ENCODE data around the gene ATP5F1E. TPM values are rescaled to one million over a fixed set of nuclear protein-coding genes. Genes with fewer than 3 reads are reported as not detected.

Gene ATP5F1E
- total RNA-seq, 4 donors from 2014 or later: 7.2 to 33.0 (median 25.8) TPM

DNA sequence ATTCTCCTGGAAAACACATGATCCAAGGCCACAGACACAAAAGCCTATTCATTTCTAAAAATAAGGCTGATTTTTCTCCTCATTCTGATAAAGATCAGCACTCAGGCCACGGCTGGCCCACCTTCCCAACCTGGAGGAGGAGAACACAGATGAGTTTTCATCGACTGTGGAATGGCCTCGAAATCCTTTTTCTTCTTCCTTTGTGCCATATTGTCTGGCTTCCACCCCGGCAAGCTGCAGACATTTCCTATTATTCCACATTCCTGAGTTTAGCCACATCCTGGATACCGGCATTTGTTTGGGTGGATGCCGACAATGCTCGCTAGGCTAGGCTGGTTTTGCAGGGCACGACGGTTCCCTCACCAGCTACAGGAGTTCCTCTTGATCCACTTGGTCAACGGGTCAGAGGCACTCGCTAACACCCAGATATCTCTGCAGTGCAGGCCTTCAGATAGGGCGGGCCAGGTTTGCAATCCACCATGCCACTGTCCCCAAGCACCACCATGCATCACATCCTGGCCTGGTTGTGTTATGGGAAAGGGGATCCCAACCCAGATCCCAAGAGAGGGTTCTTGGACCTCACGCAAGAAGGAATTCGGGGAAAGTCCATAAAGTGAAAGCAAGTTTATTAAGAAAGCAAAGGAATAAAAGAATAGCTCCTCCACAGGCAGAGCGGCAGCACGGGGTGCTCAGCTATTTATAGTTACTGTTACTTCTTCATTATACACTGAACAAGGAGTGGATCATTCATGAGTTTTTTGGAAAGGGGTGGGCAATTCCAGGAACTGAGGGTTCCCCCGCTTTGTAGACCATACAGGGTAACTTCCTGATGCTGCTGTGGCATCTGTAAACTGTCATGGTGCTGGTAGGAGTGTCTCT, 20.9 kb downstream of the ATP5F1E start:
- in situ Hi-C loops (cut with MboI; ENCODE audit: low pct_ligation_motif_present in 1 of 4, low pct_unique_long_range_greater_than_20kb in 1 of 4, low sequenced_read_pairs in 3 of 4): no loop called here
- DNase-seq: no peak
- H3K9me3 ChIP-seq: no peaks in the 10 kb centered on the region
- peaks cover 5 to 17% (median 10%) of the 10 kb centered on the region in 4 donors for H3K4me1 ChIP-seq
- 71 to 72% methylated on average over 13 to 17 of the region's 17 CpGs for WGBS, 2 donors (ENCODE audit: low coverage in 1 of 2)
- peak overlapping the region in 3 of 4 donors; percentile 11 to 24 (median 23) for H3K27ac ChIP-seq
- no peaks in the 10 kb centered on the region for H3K36me3 ChIP-seq
- no peaks in the 10 kb centered on the region for H3K27me3 ChIP-seq
- H3K4me3 ChIP-seq: no peak overlapping the region
- TF ChIP-seq EP300 (IDR thresholded peaks at IDR 0.05; ENCODE audit: low read depth) (no peak), POLR2A (IDR thresholded peaks at IDR 0.05) (no peak), POLR2AphosphoS5 (IDR thresholded peaks at IDR 0.05) (no peak)
- TF ChIP-seq, protein P1, sequence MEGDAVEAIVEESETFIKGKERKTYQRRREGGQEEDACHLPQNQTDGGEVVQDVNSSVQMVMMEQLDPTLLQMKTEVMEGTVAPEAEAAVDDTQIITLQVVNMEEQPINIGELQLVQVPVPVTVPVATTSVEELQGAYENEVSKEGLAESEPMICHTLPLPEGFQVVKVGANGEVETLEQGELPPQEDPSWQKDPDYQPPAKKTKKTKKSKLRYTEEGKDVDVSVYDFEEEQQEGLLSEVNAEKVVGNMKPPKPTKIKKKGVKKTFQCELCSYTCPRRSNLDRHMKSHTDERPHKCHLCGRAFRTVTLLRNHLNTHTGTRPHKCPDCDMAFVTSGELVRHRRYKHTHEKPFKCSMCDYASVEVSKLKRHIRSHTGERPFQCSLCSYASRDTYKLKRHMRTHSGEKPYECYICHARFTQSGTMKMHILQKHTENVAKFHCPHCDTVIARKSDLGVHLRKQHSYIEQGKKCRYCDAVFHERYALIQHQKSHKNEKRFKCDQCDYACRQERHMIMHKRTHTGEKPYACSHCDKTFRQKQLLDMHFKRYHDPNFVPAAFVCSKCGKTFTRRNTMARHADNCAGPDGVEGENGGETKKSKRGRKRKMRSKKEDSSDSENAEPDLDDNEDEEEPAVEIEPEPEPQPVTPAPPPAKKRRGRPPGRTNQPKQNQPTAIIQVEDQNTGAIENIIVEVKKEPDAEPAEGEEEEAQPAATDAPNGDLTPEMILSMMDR (IDR thresholded peaks at IDR 0.05): no peak
- intact Hi-C loops (cut with DNase I; ENCODE audit: low total_unique reads): no loop called here

DNA sequence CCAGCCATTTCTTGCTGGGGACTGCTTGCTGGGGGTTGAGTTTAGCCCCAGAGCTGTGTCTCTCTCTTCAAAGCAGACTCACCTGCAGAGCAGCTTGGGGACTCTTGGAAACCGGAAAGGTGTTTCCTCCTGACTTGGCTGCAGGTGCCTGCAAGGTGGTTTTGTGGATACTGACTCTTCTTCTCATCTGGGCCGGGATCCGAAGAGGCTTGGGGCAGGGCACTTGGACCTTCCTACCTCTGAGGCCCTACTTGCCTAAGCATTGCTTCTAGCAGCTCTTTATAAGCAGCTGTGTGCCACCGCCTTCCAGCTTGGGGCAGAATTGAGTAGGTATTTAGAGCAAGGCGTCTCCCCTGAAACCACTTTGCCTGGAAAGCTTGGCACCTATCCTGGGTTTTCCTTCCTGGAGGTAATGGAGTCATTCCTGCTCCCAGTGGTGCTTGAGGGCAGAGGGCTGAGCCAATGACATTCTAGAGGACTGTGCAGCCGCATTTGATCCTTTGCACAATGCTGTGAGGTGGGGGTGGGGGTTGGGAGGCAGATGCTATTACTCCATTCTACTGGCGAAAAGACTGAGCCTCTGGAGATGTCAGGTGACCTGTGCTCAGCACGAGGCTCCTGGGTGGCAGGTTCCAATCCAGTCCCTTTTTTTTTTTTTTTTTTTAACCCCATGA, 21.7 kb downstream of the ATP5F1E start:
- WGBS, 2 donors (ENCODE audit: low coverage in 1 of 2): 40 to 61% methylated on average over 4 to 8 of the region's 8 CpGs
- Histone ChIP-seq H3K27ac (peak overlapping the region in 3 of 4 donors; percentile 2 to 24 (median 11)), H3K36me3 (no peaks in the 10 kb centered on the region), H3K4me3 (no peak overlapping the region), H3K9me3 (no peaks in the 10 kb centered on the region), H3K4me1 (peaks cover 13 to 25% (median 17%) of the 10 kb centered on the region in 4 donors), H3K27me3 (no peaks in the 10 kb centered on the region)
- TF ChIP-seq POLR2A (IDR thresholded peaks at IDR 0.05): no peak
- in situ Hi-C loops (cut with MboI; ENCODE audit: low pct_ligation_motif_present in 1 of 4, low pct_unique_long_range_greater_than_20kb in 1 of 4, low sequenced_read_pairs in 3 of 4): no loop called here
- peak; percentile 53 for DNase-seq
- intact Hi-C loops (cut with DNase I; ENCODE audit: low total_unique reads): no loop called here

DNA sequence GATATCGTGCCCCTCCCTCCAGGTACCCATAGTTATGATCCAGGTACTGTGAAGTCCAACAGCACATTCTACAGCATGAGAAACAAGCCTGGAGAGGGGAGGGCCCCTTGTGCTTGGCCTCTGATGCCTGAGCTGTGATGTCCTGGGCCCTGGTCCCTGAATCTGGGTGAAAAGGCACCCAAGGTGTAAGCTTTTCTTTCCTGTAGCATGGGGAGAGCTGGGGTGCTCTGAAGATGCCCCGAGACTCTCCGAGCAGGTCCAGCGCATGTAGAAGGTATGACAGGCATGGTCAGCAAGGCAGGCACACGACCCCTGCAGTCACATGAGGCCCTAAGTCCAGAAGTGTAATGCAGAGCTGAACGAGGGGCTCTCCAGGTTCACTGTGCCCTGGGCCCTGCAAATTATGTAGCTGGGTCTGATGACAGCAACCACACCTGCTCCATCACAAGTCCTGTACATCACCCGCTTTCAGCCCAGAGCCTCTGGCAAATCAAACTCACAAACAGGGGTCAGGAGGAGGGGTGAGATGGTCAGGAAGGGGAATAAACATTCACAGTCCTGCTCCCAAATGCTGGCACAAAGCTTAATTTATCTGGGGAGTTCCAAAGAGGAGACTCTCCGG, 23.3 kb downstream of the ATP5F1E start:
- TF ChIP-seq POLR2A (IDR thresholded peaks at IDR 0.05): no peak
- in situ Hi-C loops (cut with MboI; ENCODE audit: low pct_ligation_motif_present in 1 of 4, low pct_unique_long_range_greater_than_20kb in 1 of 4, low sequenced_read_pairs in 3 of 4) (no loop called here), intact Hi-C loops (cut with DNase I; ENCODE audit: low total_unique reads) (no loop called here)
- Histone ChIP-seq H3K36me3 (no peaks in the 10 kb centered on the region), H3K27ac (no peak overlapping the region), H3K4me1 (peaks cover 28 to 39% (median 33%) of the 10 kb centered on the region in 4 donors), H3K4me3 (no peak overlapping the region), H3K27me3 (no peaks in the 10 kb centered on the region), H3K9me3 (no peaks in the 10 kb centered on the region)
- WGBS, 2 donors (ENCODE audit: low coverage in 1 of 2): 86% methylated on average over 8 of the region's 8 CpGs; no CpG with 5 or more reads in 1 of the 2 donors
- DNase-seq: no peak

DNA sequence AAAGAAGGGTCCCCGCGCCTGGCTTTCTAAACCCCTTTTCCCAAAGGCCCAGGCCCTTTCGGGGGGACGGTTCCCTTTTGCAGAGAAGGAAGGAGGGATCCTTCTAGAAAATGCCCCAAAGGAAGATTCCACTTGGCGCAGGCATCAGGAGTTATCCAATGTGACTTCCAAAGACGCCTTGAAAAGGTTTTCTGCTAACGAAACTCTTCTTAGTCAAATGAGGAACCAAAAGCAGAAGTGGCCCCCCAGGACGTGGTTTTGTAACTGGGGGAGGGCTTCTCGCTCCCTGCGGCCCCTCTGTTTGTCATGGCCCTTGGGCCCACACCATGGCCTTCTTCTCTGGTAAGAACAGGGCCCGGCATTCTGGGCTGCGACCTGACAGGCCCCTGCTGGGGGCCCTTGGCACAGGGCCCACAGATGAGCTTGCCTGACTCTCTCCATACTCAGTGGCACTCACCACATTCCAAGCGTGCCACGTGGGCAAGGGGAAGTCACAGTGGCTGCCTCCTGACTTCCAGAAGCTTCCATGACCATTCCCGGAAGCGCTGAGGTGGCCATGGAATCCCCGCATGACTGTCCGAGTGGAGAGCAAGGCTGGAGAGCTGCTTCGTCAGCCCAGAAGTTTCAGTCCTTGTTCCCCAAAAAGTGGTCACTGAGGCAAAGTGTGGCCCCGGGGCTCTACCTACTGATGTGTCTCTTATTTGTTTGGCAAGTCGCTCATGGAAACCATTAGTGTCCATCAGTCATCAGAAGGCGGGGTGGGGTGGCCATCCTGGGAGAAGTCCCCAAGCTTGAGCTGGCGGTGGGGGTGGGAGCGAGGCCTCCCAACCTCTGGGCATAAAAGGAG, 24.2 kb downstream of the ATP5F1E start:
- peak; percentile 72 for DNase-seq
- in situ Hi-C loops (cut with MboI; ENCODE audit: low pct_ligation_motif_present in 1 of 4, low pct_unique_long_range_greater_than_20kb in 1 of 4, low sequenced_read_pairs in 3 of 4) (no loop called here), intact Hi-C loops (cut with DNase I; ENCODE audit: low total_unique reads) (no loop called here)
- Histone ChIP-seq H3K9me3 (no peaks in the 10 kb centered on the region), H3K4me3 (peak overlapping the region; percentile 63 to 89 (median 80)), H3K27me3 (no peaks in the 10 kb centered on the region), H3K27ac (peak overlapping the region; percentile 88 to 95 (median 91)), H3K4me1 (peaks cover 28 to 47% (median 33%) of the 10 kb centered on the region in 4 donors), H3K36me3 (no peaks in the 10 kb centered on the region)
- TF ChIP-seq, protein P1 (IDR thresholded peaks at IDR 0.05): no peak
- TF ChIP-seq POLR2AphosphoS5 (IDR thresholded peaks at IDR 0.05): no peak
- TF ChIP-seq EP300 (IDR thresholded peaks at IDR 0.05; ENCODE audit: low read depth): no peak
- no peak for TF ChIP-seq POLR2A (IDR thresholded peaks at IDR 0.05)
- WGBS, 2 donors (ENCODE audit: low coverage in 1 of 2): 77% methylated on average over 24 of the region's 24 CpGs; no CpG with 5 or more reads in 1 of the 2 donors

Measured in transverse colon (tissue), 4 donors.